Uterus (tissue), 4 donors: ENCODE results near the gene COL4A1. TPM values are rescaled to one million over a fixed set of nuclear protein-coding genes. Genes with fewer than 3 reads are reported as not detected.

Experiments used
- DNase-seq, 2 donors: peaks; one replicate each; pipeline ENCODE4 v3.0.0-alpha.2; 2019 to 2020
- H3K27ac ChIP-seq, 2 donors: fragments of 200-600 bp; sonication (generic); 1 replicate in 1 of 2; 2 replicates in 1 of 2; pipeline ENCODE4 v1.5.1; 2016 to 2018
- H3K27me3 ChIP-seq, 2 donors: fragments of 200-600 bp; sonication (generic); one replicate each; pipeline ENCODE4 v1.5.1; 2018 to 2019; ENCODE audit warnings: control low read depth in 1 of 2
- H3K36me3 ChIP-seq, 2 donors: fragments of 200-600 bp; sonication (generic); one replicate each; pipeline ENCODE4 v1.5.1; 2019; ENCODE audit warnings: control low read depth in 1 of 2
- H3K4me1 ChIP-seq, 2 donors: fragments of 200-600 bp; sonication (generic); one replicate each; pipeline ENCODE4 v1.5.1; 2018 to 2019; ENCODE audit warnings: control low read depth in 1 of 2
- H3K4me3 ChIP-seq, 2 donors: fragments of 200-600 bp; sonication (generic); 1 replicate in 1 of 2; 2 replicates in 1 of 2; pipeline ENCODE4 v1.5.1; 2018 to 2019; ENCODE audit warnings: mild to moderate bottlenecking in 1 of 2
- H3K9me3 ChIP-seq, 2 donors: fragments of 200-600 bp; sonication (generic); one replicate each; pipeline ENCODE4 v1.5.1; 2019; ENCODE audit warnings: control low read depth in 1 of 2
- CTCF ChIP-seq, 4 experiments: fragments of 200-600 bp in 2 of 4; fragments of 450-650 bp in 2 of 4; sonication (generic) in 2 of 4; IDR thresholded peaks; one replicate each; pipeline ENCODE4 v1.5.1; 2016 to 2019; ENCODE audit warnings: antibody characterized with exemption in 4 of 4, mild to moderate bottlenecking in 2 of 4, moderate library complexity in 1 of 4
- POLR2A ChIP-seq, 2 donors: fragments of 450-650 bp; IDR thresholded peaks; one replicate each; pipeline ENCODE4 v1.6.1; 2016; ENCODE audit warnings: antibody characterized with exemption in 2 of 2, mild to moderate bottlenecking in 1 of 2, moderate library complexity in 1 of 2
- intact Hi-C: fragments of 100-400 bp; cut with DNase I; formaldehyde crosslinking; loops from one replicate; pipeline ENCODE4 v1.15.1; 2023; ENCODE audit warnings: low total_unique reads
- total RNA-seq, 4 donors: library from RNA; depleted of rRNA in 3 of 4; stranded (reverse); fragments of >200 nt in 3 of 4; gene quantifications; one replicate each; pipeline versions ENCODE4 v1.1.0 to v1.2.4, GENCODE V29; 2014 to 2023
- donor health status: DM: yes; HTN: yes; CAD: no.

Gene COL4A1
- total RNA-seq, 4 donors from 2014 or later, result 164 to 737 (median 209) TPM

- peak; percentile 66 to 70 for DNase-seq
- no peaks in the 10 kb centered on the region for H3K9me3 ChIP-seq
- H3K36me3 ChIP-seq, result no peaks in the 10 kb centered on the region
- TF ChIP-seq POLR2A (IDR thresholded peaks at IDR 0.05), result no peak
- intact Hi-C loops, result no loop called here
- peak overlapping the region; percentile 45 to 52 for H3K27ac ChIP-seq
- no peaks in the 10 kb centered on the region for H3K27me3 ChIP-seq
- peaks cover 4 to 12% of the 10 kb centered on the region in 2 donors for H3K4me1 ChIP-seq
- no peak overlapping the region for H3K4me3 ChIP-seq
Measured at GRCh38 chr13:110275931-110276552, 30.9 kb downstream of the COL4A1 start.

GRCh38 chr13:110274687-110275086, 32.3 kb downstream of the COL4A1 start:
- H3K4me3 ChIP-seq, result no peak overlapping the region
- no peaks in the 10 kb centered on the region for H3K36me3 ChIP-seq
- no peaks in the 10 kb centered on the region for H3K9me3 ChIP-seq
- H3K27me3 ChIP-seq, result no peaks in the 10 kb centered on the region
- DNase-seq, result peak in 1 of 2 donors; percentile 19
- intact Hi-C loops, result no loop called here
- TF ChIP-seq POLR2A (IDR thresholded peaks at IDR 0.05) (no peak), CTCF (IDR thresholded peaks at IDR 0.05) (peak in 1 of 4 experiments; percentile 16)
- peaks cover 4 to 8% of the 10 kb centered on the region in 2 donors for H3K4me1 ChIP-seq
- peak overlapping the region in 1 of 2 donors; percentile 29 for H3K27ac ChIP-seq

- intact Hi-C loops, result no loop called here
- TF ChIP-seq CTCF (IDR thresholded peaks at IDR 0.05) (no peak), POLR2A (IDR thresholded peaks at IDR 0.05) (no peak)
- Histone ChIP-seq H3K4me1 (peaks cover 4 to 7% of the 10 kb centered on the region in 2 donors), H3K36me3 (no peaks in the 10 kb centered on the region), H3K27me3 (no peaks in the 10 kb centered on the region), H3K4me3 (no peak overlapping the region), H3K9me3 (no peaks in the 10 kb centered on the region), H3K27ac (peak overlapping the region in 1 of 2 donors; percentile 16)
- DNase-seq, result no peak
Measured at GRCh38 chr13:110273254-110273653, 33.7 kb downstream of the COL4A1 start.

- Histone ChIP-seq H3K27ac (no peak overlapping the region), H3K27me3 (no peaks in the 10 kb centered on the region), H3K4me3 (no peak overlapping the region), H3K9me3 (no peaks in the 10 kb centered on the region), H3K4me1 (peaks cover 4 to 7% of the 10 kb centered on the region in 2 donors), H3K36me3 (no peaks in the 10 kb centered on the region)
- DNase-seq, result no peak
- TF ChIP-seq POLR2A (IDR thresholded peaks at IDR 0.05) (no peak), CTCF (IDR thresholded peaks at IDR 0.05) (no peak)
- intact Hi-C loops, result no loop called here
Measured at GRCh38 chr13:110272651-110273050, 34.3 kb downstream of the COL4A1 start.

GRCh38 chr13:110272227-110272626, 34.7 kb downstream of the COL4A1 start:
- Histone ChIP-seq H3K4me1 (peaks cover 4 to 7% of the 10 kb centered on the region in 2 donors), H3K4me3 (no peak overlapping the region), H3K27me3 (no peaks in the 10 kb centered on the region), H3K9me3 (no peaks in the 10 kb centered on the region), H3K27ac (no peak overlapping the region), H3K36me3 (no peaks in the 10 kb centered on the region)
- intact Hi-C loops, result no loop called here
- TF ChIP-seq POLR2A (IDR thresholded peaks at IDR 0.05) (no peak), CTCF (IDR thresholded peaks at IDR 0.05) (no peak)
- no peak for DNase-seq
